ENCODE results near the gene UPK3BL1.
"Not testable (repeated sequence)": the region's sequence is repeated elsewhere in the genome, so short reads cannot be mapped to it uniquely, and the experiment has no call there.

The UPK3BL1 gene

GRCh38 chr7:102627271-102627904, 15.2 kb downstream of the UPK3BL1 start:
- DNase-seq: not testable (repeated sequence)

- not testable (repeated sequence) for DNase-seq
Measured at GRCh38 chr7:102618122-102618521, 24.5 kb downstream of the UPK3BL1 start.

GRCh38 chr7:102616507-102617125, 26.0 kb downstream of the UPK3BL1 start, which contains the start of gene RASA4:
Gene RASA4, minus strand, starts transcription at chr7:102616756. Its CDS starts 67 bp downstream, at chr7:102616689.
- DNase-seq: not testable (repeated sequence)

- DNase-seq: not testable (repeated sequence)
Measured at GRCh38 chr7:102615930-102616329, 26.7 kb downstream of the UPK3BL1 start.

- DNase-seq: not testable (repeated sequence)
Measured at GRCh38 chr7:102614873-102615272, 27.7 kb downstream of the UPK3BL1 start.

- not testable (repeated sequence) for DNase-seq
Measured at GRCh38 chr7:102614346-102614697, 28.3 kb downstream of the UPK3BL1 start.

GRCh38 chr7:102613575-102614345, 28.8 kb downstream of the UPK3BL1 start:
- DNase-seq: not testable (repeated sequence)

GRCh38 chr7:102611675-102612325, 30.8 kb downstream of the UPK3BL1 start:
- not testable (repeated sequence) for DNase-seq

GRCh38 chr7:102611013-102611674, 31.4 kb downstream of the UPK3BL1 start:
- not testable (repeated sequence) for DNase-seq

- DNase-seq: not testable (repeated sequence)
Measured at GRCh38 chr7:102610441-102610840, 32.1 kb downstream of the UPK3BL1 start.

GRCh38 chr7:102609734-102610133, 32.9 kb downstream of the UPK3BL1 start:
- DNase-seq: not testable (repeated sequence)

- not testable (repeated sequence) for DNase-seq
Measured at GRCh38 chr7:102606848-102607247, 35.7 kb downstream of the UPK3BL1 start.

GRCh38 chr7:102604431-102605145, 38.0 kb downstream of the UPK3BL1 start:
- DNase-seq: not testable (repeated sequence)

- not testable (repeated sequence) for DNase-seq
Measured at GRCh38 chr7:102602317-102602716, 40.3 kb downstream of the UPK3BL1 start.

- not testable (repeated sequence) for DNase-seq
Measured at GRCh38 chr7:102599699-102600098, 42.9 kb downstream of the UPK3BL1 start.

- not testable (repeated sequence) for DNase-seq
Measured at GRCh38 chr7:102596036-102596435, 46.6 kb downstream of the UPK3BL1 start.

GRCh38 chr7:102593637-102594334, 48.8 kb downstream of the UPK3BL1 start:
- not testable (repeated sequence) for DNase-seq

GRCh38 chr7:102592477-102593019, 50.0 kb downstream of the UPK3BL1 start:
- DNase-seq: not testable (repeated sequence)

- DNase-seq: not testable (repeated sequence)
Measured at GRCh38 chr7:102589857-102590256, 52.7 kb downstream of the UPK3BL1 start.
